Mesenchymal stem cell (in vitro differentiated cells and primary cell): ENCODE results near the gene AK4.

Source experiments
- DNase-seq: peaks from one replicate; pipeline ENCODE4 v3.0.0-alpha.2; 2013
- H2AFZ ChIP-seq: one replicate; pipeline ENCODE4 v1.6.1; 2013; ENCODE audit warnings: low read depth, mild to moderate bottlenecking, control low read depth, inconsistent platforms, low read length, moderate library complexity
- H2AK5ac ChIP-seq: 2 replicates; pipeline ENCODE4 v1.6.1; 2013; ENCODE audit warnings: low read length, moderate library complexity, mild to moderate bottlenecking, inconsistent platforms; ENCODE audit not compliant: severe bottlenecking
- H2BK120ac ChIP-seq: one replicate; pipeline ENCODE4 v1.6.1; 2013; ENCODE audit warnings: low read depth, mild to moderate bottlenecking, inconsistent platforms, low read length, moderate library complexity
- H2BK12ac ChIP-seq, 2 experiments: one replicate each; pipeline ENCODE4 v1.6.1; 2013; ENCODE audit warnings: inconsistent platforms in 2 of 2, low read length in 2 of 2, mild to moderate bottlenecking in 2 of 2, moderate library complexity in 2 of 2, control low read depth in 1 of 2
- H2BK15ac ChIP-seq: one replicate; pipeline ENCODE4 v1.6.1; 2013; ENCODE audit warnings: mild to moderate bottlenecking, low read depth, inconsistent platforms; ENCODE audit not compliant: poor library complexity, severe bottlenecking
- H2BK5ac ChIP-seq: 2 replicates; pipeline ENCODE4 v1.6.1; 2013; ENCODE audit warnings: low read depth, mild to moderate bottlenecking, low read length, control low read depth, inconsistent platforms; ENCODE audit not compliant: poor library complexity, severe bottlenecking
- H3K14ac ChIP-seq, 2 experiments: one replicate each; pipeline ENCODE4 v1.6.1; 2013; ENCODE audit warnings: inconsistent platforms in 2 of 2, low read length in 2 of 2, control low read depth in 1 of 2, mild to moderate bottlenecking in 1 of 2, moderate library complexity in 1 of 2
- H3K18ac ChIP-seq, 2 experiments: one replicate each; pipeline ENCODE4 v1.6.1; 2013; ENCODE audit warnings: inconsistent platforms in 2 of 2, low read length in 2 of 2, control low read depth in 1 of 2, low read depth in 1 of 2, mild to moderate bottlenecking in 1 of 2
- H3K23ac ChIP-seq, 2 experiments: one replicate each; pipeline ENCODE4 v1.6.1; 2013; ENCODE audit warnings: inconsistent platforms in 2 of 2, low read length in 2 of 2, mild to moderate bottlenecking in 2 of 2, moderate library complexity in 2 of 2, control low read depth in 1 of 2
- H3K27ac ChIP-seq: 2 replicates; pipeline ENCODE4 v1.5.1; 2013; ENCODE audit warnings: mild to moderate bottlenecking, moderate library complexity, low read length, control low read depth, inconsistent platforms; ENCODE audit not compliant: poor library complexity, severe bottlenecking
- H3K27me3 ChIP-seq, 2 experiments: 2 replicates each; pipeline versions ENCODE4 v1.6.1 to v1.7.0; 2013; ENCODE audit warnings: low read length in 2 of 2, mild to moderate bottlenecking in 2 of 2, moderate library complexity in 2 of 2, control low read depth in 1 of 2, inconsistent platforms in 1 of 2; ENCODE audit not compliant: control insufficient read depth in 1 of 2, insufficient read depth in 1 of 2
- H3K36me3 ChIP-seq, 2 experiments: 2 replicates each; pipeline versions ENCODE4 v1.6.1 to v1.7.0; 2013; ENCODE audit warnings: low read length in 2 of 2, control low read depth in 1 of 2, inconsistent platforms in 1 of 2, low read depth in 1 of 2, mild to moderate bottlenecking in 1 of 2; ENCODE audit not compliant: insufficient read depth in 2 of 2, control insufficient read depth in 1 of 2
- H3K4ac ChIP-seq, 2 experiments: one replicate each; pipeline ENCODE4 v1.6.1; 2013; ENCODE audit warnings: inconsistent platforms in 2 of 2, low read length in 2 of 2, mild to moderate bottlenecking in 2 of 2, moderate library complexity in 2 of 2, control low read depth in 1 of 2, low read depth in 1 of 2
- H3K4me1 ChIP-seq: 2 replicates; pipeline ENCODE4 v1.6.1; 2013; ENCODE audit warnings: low read depth, low read length, control low read depth; ENCODE audit not compliant: control insufficient read depth, insufficient read depth
- H3K4me2 ChIP-seq: 2 replicates; pipeline ENCODE4 v1.6.1; 2013; ENCODE audit warnings: low read length, mild to moderate bottlenecking, inconsistent platforms; ENCODE audit not compliant: poor library complexity, severe bottlenecking
- H3K4me3 ChIP-seq, 2 experiments: 2 replicates each; pipeline versions ENCODE4 v1.5.1 to v1.7.0; 2013; ENCODE audit warnings: low read length in 2 of 2, mild to moderate bottlenecking in 2 of 2, control low read depth in 1 of 2, low read depth in 1 of 2; ENCODE audit not compliant: insufficient read depth in 1 of 2
- H3K79me1 ChIP-seq: replicated peaks from 2 replicates; pipeline ENCODE4 v1.6.1; 2013; ENCODE audit warnings: mild to moderate bottlenecking, control low read depth, low read length, inconsistent platforms; ENCODE audit not compliant: poor library complexity, severe bottlenecking
- H3K9ac ChIP-seq: 2 replicates; pipeline ENCODE4 v1.7.0; 2013; ENCODE audit warnings: mild to moderate bottlenecking, low read length, moderate library complexity
- H3K9me3 ChIP-seq: 2 replicates; pipeline ENCODE4 v1.7.0; 2013; ENCODE audit warnings: mild to moderate bottlenecking, low read length; ENCODE audit not compliant: control insufficient read depth
- H4K8ac ChIP-seq: one replicate; pipeline ENCODE4 v1.6.1; 2013; ENCODE audit warnings: inconsistent platforms, mild to moderate bottlenecking, low read length, moderate library complexity
- H4K91ac ChIP-seq: one replicate; pipeline ENCODE4 v1.6.1; 2013; ENCODE audit warnings: mild to moderate bottlenecking, low read length, inconsistent platforms
- WGBS: methylation state at CpG from one replicate; pipeline ENCODE4 v1.1.7; 2013; ENCODE audit warnings: mixed read lengths; 5-methylcytosine and 5-hydroxymethylcytosine counted together

Gene AK4

DNA sequence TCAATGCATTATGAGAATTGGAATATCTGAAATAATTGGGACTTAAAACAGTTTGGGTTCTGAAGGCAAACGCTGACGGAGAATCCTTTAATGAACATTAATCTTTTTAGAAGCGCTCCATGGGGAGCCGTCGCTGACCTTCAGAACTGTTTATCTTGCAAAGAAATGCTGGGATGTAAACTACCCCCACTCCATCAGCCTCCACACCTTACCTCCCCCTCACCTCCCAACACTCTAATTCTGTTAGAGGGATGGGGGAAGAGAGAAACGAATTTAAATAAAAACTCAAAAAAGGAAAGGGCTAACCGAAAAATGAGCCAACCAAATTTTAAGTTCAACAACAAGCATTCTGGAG lies 117.3 kb downstream of the AK4 start:
- Histone ChIP-seq H3K14ac (no peak overlapping the region), H3K9me3 (no peaks in the 10 kb centered on the region), H3K18ac (no peak overlapping the region), H3K36me3 (no peaks in the 10 kb centered on the region), H2AFZ (no peak overlapping the region), H3K4ac (no peak overlapping the region), H3K23ac (no peak overlapping the region), H3K27ac (no peak overlapping the region), H3K4me1 (peaks cover 3% of the 10 kb centered on the region), H2BK12ac (no peak overlapping the region), H4K91ac (no peak overlapping the region), H3K4me3 (peak overlapping the region in 1 of 2 experiments; percentile 77), H3K27me3 (no peaks in the 10 kb centered on the region), H3K4me2 (peak overlapping the region; percentile 87), H4K8ac (no peak overlapping the region), H3K79me1 (peaks cover 3% of the 10 kb centered on the region), H3K9ac (peak overlapping the region; percentile 87), H2BK120ac (no peak overlapping the region), H2BK15ac (no peak overlapping the region), H2BK5ac (no peak overlapping the region), H2AK5ac (no peak overlapping the region)
- 28% methylated on average over 2 of the region's 7 CpGs for WGBS
- DNase-seq = no peak

DNA sequence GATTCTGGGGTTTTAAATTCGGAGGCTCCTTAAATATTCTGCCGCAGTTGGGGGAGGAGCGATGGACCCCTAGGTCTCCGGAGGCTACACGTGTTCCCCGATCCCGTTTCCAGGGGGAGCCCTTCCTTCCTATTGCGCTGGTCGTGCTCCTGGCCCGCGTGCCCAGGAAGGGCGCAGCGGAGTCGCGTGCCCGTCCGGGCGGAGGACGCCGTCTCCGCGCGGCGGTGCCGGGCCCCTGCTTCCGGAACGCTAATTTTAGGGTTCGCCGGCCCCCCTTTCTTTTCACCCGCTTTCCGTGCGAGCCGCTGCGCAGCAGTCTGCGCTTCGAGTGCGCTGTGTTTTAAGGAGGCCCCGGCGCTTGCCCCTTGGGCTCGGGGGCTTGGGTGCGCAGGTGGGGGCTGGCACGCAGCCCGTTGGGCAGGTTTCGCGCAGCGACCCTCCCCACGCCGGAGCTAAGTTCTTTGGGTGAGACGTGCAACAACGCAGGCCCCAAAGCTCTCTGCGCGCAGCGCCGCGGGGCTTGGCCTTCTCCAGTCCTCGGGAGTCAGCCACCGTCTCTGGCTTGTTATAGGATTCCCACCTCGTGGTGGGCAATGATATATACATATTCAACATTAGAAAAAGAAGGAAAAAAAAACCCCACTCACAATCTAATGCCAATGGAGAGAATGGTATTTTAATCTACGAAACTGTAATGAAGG lies 117.8 kb downstream of the AK4 start:
- Histone ChIP-seq H3K4me1 (peaks cover 3% of the 10 kb centered on the region), H2BK5ac (no peak overlapping the region), H2BK15ac (peak overlapping the region; percentile 26), H3K27ac (no peak overlapping the region), H3K9ac (peak overlapping the region; percentile 87), H2BK120ac (peak overlapping the region; percentile 81), H3K4me2 (peak overlapping the region; percentile 87), H3K27me3 (no peaks in the 10 kb centered on the region), H3K4me3 (peak overlapping the region; percentile 66 to 77), H2AFZ (peak overlapping the region; percentile 33), H3K36me3 (no peaks in the 10 kb centered on the region), H3K9me3 (no peaks in the 10 kb centered on the region), H3K4ac (peak overlapping the region; percentile 40 to 70), H3K23ac (peak overlapping the region in 1 of 2 experiments; percentile 89), H2AK5ac (no peak overlapping the region), H4K8ac (peak overlapping the region; percentile 74), H4K91ac (peak overlapping the region; percentile 35), H2BK12ac (peak overlapping the region in 1 of 2 experiments; percentile 21), H3K18ac (peak overlapping the region; percentile 77 to 84), H3K79me1 (peaks cover 3% of the 10 kb centered on the region), H3K14ac (peak overlapping the region in 1 of 2 experiments; percentile 23)
- peak; percentile 67 for DNase-seq
- WGBS = under 1% methylated on average over 48 of the region's 59 CpGs

DNA sequence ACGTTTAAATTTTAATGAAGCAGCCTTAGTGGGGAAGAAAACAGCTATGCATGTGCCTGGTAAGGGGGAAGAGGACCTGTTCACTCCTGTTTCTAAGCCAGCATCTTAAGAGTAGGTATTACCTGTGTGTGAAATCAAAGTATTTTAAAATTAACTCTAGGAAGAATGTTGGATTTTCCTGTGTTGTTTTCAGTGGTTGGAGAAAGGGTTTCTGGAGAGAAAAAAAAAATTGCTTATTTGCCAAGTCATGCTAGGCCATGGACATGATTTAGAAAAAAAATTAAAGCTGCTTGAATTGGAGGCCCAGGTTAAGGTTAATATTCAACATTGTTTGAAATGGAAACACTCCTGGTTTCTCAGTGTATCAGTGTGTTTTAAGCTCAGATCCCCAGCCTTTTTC lies 118.5 kb downstream of the AK4 start:
- peak overlapping the region; percentile 87 for H3K9ac ChIP-seq
- H3K4me3 ChIP-seq = peak overlapping the region in 1 of 2 experiments; percentile 77
- H4K8ac ChIP-seq = no peak overlapping the region
- H2AK5ac ChIP-seq = no peak overlapping the region
- no peak overlapping the region for H2BK120ac ChIP-seq
- WGBS = 16% methylated on average over 1 of the region's 1 CpG
- no peaks in the 10 kb centered on the region for H3K9me3 ChIP-seq
- H3K23ac ChIP-seq = no peak overlapping the region
- no peak overlapping the region for H2BK12ac ChIP-seq
- H3K4ac ChIP-seq = no peak overlapping the region
- H3K27ac ChIP-seq = no peak overlapping the region
- no peak overlapping the region for H3K18ac ChIP-seq
- DNase-seq = no peak
- no peak overlapping the region for H2BK15ac ChIP-seq
- no peak overlapping the region for H4K91ac ChIP-seq
- H3K36me3 ChIP-seq = no peaks in the 10 kb centered on the region
- no peak overlapping the region for H3K4me2 ChIP-seq
- no peak overlapping the region for H3K14ac ChIP-seq
- H2BK5ac ChIP-seq = no peak overlapping the region
- H3K4me1 ChIP-seq = peaks cover 3% of the 10 kb centered on the region
- H3K79me1 ChIP-seq = peaks cover 3% of the 10 kb centered on the region
- H2AFZ ChIP-seq = no peak overlapping the region
- H3K27me3 ChIP-seq = no peaks in the 10 kb centered on the region

DNA sequence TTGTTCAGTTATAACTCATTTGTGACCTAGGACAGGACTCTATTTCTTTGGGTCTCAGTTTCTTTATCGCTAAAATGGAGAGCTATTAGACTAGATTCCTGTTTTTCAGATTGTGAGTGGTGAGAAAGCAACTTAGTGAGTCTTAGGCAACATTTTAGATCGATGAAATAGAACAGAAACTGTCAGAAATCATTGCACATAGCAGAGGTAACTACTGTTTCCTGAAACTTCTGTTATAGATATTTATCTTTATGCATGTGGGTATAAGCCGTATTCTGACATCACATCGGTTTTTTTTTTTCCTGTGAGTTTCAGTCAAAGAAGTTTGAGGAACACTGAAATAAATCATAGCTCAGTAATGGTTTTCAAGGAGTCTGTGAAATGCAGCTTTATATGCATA lies 119.3 kb downstream of the AK4 start:
- no peak overlapping the region for H3K9ac ChIP-seq
- 91% methylated on average over 4 of the region's 4 CpGs for WGBS

More for the DNA sequence above, 119.3 kb downstream of the AK4 start:
- no peak overlapping the region for H2BK120ac ChIP-seq
- no peak for DNase-seq
- no peak overlapping the region for H3K4me2 ChIP-seq
- no peak overlapping the region for H3K4me3 ChIP-seq
- no peaks in the 10 kb centered on the region for H3K9me3 ChIP-seq
- H3K27ac ChIP-seq = no peak overlapping the region
- H2AK5ac ChIP-seq = no peak overlapping the region
- H2BK12ac ChIP-seq = no peak overlapping the region
- H3K36me3 ChIP-seq = no peaks in the 10 kb centered on the region
- no peaks in the 10 kb centered on the region for H3K27me3 ChIP-seq
- H3K79me1 ChIP-seq = peaks cover 2% of the 10 kb centered on the region
- no peak overlapping the region for H3K4ac ChIP-seq
- H3K18ac ChIP-seq = no peak overlapping the region
- no peak overlapping the region for H3K23ac ChIP-seq
- H3K14ac ChIP-seq = no peak overlapping the region
- peaks cover 3% of the 10 kb centered on the region for H3K4me1 ChIP-seq
- no peak overlapping the region for H2BK15ac ChIP-seq
- H2BK5ac ChIP-seq = no peak overlapping the region
- H4K91ac ChIP-seq = no peak overlapping the region
- no peak overlapping the region for H4K8ac ChIP-seq
- no peak overlapping the region for H2AFZ ChIP-seq
